ENCODE data around the gene GADD45G.
A peak's percentile ranks its signal among the peaks of the same experiment; 100 is the strongest.

GADD45G gene

DNA sequence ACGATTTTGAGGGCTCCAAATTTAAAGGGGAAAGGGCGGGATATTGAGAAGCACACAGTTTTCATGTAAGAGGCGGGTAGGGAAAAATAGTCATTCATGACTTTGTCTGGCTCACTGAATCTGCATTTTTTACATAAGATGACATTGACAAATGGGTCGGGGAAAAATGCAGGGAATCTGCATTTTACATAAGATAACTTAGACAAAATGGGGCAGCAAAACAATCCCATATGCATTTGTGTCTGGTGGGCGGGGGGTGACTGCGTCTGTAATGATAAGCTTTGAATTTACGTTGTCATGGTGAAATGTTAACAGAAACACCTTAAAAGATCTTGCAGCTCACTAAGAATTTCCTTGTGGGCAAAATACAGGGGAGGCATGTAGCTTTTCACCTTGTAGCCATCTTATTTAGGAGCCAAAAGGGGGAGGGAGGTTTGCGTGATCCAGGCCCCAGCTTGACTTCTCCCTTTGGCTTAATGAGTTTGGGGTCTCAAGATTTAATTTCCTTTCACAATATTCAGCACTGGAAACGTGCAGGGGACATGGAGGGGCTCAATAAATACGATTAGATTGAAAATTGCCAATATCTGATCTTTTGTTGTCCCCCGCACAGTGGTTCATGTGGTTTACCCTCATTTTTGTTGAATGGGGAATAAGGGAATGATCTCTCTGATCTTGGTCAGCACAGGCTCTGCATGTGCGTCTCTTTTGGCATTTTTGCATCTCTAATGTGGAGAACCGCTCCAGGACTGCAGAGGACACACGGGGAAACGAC, 41.1 kb upstream of the GADD45G start:
- TF ChIP-seq, protein P1, sequence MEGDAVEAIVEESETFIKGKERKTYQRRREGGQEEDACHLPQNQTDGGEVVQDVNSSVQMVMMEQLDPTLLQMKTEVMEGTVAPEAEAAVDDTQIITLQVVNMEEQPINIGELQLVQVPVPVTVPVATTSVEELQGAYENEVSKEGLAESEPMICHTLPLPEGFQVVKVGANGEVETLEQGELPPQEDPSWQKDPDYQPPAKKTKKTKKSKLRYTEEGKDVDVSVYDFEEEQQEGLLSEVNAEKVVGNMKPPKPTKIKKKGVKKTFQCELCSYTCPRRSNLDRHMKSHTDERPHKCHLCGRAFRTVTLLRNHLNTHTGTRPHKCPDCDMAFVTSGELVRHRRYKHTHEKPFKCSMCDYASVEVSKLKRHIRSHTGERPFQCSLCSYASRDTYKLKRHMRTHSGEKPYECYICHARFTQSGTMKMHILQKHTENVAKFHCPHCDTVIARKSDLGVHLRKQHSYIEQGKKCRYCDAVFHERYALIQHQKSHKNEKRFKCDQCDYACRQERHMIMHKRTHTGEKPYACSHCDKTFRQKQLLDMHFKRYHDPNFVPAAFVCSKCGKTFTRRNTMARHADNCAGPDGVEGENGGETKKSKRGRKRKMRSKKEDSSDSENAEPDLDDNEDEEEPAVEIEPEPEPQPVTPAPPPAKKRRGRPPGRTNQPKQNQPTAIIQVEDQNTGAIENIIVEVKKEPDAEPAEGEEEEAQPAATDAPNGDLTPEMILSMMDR (conservative IDR thresholded peaks at IDR 0.05), result no peak
- H3K27ac ChIP-seq, result no peak overlapping the region

- no peak overlapping the region for H3K27ac ChIP-seq
- TF ChIP-seq, protein P1 (conservative IDR thresholded peaks at IDR 0.05), result no peak
Measured at GRCh38 chr9:89564346-89564878, 40.4 kb upstream of the GADD45G start.

GRCh38 chr9:89567649-89568048, 37.2 kb upstream of the GADD45G start:
- TF ChIP-seq, protein P1 (conservative IDR thresholded peaks at IDR 0.05), result no peak
- no peak overlapping the region for H3K27ac ChIP-seq

DNA sequence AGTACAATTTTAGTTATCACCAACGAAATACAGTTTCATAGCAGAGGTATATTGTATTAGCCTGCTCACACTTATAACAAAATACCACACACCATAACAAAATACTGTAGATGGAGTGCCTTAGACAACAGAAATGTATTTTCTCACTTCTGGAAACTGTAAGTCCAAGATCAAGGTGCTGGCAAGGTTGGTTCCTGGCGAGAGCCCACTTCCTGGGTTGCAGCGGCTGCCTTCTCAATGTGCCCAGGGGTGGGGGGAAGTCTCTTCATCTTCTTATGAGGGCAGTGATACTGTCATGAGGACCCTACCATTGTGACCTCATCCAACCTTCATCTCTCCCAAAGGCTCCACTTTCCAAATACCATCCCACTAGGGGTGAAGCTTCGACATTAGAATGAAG, 30.5 kb upstream of the GADD45G start:
- no peak overlapping the region for H3K27ac ChIP-seq
- TF ChIP-seq, protein P1 (conservative IDR thresholded peaks at IDR 0.05), result no peak

DNA sequence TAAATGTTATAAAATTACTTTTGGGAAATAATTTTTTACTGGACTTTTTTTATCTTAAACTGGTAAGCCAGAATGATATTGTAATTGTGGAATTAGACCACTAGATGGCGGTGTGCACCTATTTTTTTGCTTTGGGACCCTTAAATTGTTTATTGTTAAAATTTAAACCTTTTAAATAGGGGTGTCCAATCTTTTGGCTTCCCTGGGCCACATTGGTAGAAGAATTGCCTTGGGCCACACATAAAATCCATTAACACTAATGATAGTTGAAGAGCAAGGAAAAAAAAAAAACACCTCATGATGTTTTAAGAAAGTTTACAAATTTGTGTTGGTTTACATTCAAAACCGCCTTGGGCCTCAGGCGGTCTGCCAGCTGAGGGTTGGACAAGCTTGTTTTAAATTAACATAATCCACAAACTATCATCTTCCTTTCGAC, 28.4 kb upstream of the GADD45G start:
- no peak overlapping the region for H3K27ac ChIP-seq
- TF ChIP-seq, protein P1 (conservative IDR thresholded peaks at IDR 0.05), result peak; percentile 81

DNA sequence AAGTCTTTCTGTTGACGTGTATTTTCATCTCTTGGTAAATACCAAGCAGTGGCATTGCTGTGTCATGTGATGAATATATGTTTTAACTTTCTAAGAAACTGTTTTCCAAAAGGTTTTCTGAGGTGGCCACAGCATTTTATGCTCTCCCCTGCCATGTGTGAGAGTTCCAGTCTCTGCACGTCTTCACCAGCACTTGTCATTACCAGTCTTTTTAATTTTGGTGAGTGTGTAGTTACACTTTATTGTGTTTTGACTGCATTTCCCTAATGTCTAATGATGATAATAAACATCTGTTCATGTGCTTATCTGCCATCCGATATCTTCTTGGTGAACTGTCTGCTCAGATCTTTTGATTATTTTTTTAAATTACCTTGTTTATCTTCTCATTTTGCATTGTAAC, 27.4 kb upstream of the GADD45G start:
- TF ChIP-seq, protein P1 (conservative IDR thresholded peaks at IDR 0.05), result no peak
- no peak overlapping the region for H3K27ac ChIP-seq

- TF ChIP-seq, protein P1 (conservative IDR thresholded peaks at IDR 0.05), result no peak
- H3K27ac ChIP-seq, result no peak overlapping the region
Measured at GRCh38 chr9:89579741-89580385, 24.9 kb upstream of the GADD45G start.
